Suprapubic skin (tissue), 4 donors: ENCODE data around the gene CAPN5.

ENCODE experiments used
- POLR2A ChIP-seq, 2 donors: fragments of 450-650 bp; IDR thresholded peaks; one replicate each; pipeline ENCODE4 v1.6.1; 2017; ENCODE audit warnings: antibody characterized with exemption in 2 of 2, mild to moderate bottlenecking in 2 of 2, moderate library complexity in 2 of 2
- POLR2AphosphoS5 ChIP-seq, 3 donors: sonication (generic); formaldehyde crosslinking; IDR thresholded peaks; one replicate each; pipeline ENCODE4 v1.6.1; 2017; ENCODE audit warnings: antibody characterized with exemption in 3 of 3
- TF ChIP-seq, protein P1 (sequence below), 2 donors: fragments of 200-600 bp in 1 of 2; fragments of 450-650 bp in 1 of 2; sonication (generic) in 1 of 2; IDR thresholded peaks; one replicate each; pipeline ENCODE4 v1.5.1; 2016 to 2019; ENCODE audit warnings: antibody characterized with exemption in 2 of 2, mild to moderate bottlenecking in 1 of 2, moderate library complexity in 1 of 2

- TF ChIP-seq, protein P1, sequence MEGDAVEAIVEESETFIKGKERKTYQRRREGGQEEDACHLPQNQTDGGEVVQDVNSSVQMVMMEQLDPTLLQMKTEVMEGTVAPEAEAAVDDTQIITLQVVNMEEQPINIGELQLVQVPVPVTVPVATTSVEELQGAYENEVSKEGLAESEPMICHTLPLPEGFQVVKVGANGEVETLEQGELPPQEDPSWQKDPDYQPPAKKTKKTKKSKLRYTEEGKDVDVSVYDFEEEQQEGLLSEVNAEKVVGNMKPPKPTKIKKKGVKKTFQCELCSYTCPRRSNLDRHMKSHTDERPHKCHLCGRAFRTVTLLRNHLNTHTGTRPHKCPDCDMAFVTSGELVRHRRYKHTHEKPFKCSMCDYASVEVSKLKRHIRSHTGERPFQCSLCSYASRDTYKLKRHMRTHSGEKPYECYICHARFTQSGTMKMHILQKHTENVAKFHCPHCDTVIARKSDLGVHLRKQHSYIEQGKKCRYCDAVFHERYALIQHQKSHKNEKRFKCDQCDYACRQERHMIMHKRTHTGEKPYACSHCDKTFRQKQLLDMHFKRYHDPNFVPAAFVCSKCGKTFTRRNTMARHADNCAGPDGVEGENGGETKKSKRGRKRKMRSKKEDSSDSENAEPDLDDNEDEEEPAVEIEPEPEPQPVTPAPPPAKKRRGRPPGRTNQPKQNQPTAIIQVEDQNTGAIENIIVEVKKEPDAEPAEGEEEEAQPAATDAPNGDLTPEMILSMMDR (IDR thresholded peaks at IDR 0.05), result no peak
- TF ChIP-seq POLR2A (IDR thresholded peaks at IDR 0.05) (no peak), POLR2AphosphoS5 (IDR thresholded peaks at IDR 0.05) (no peak)
These were observed 14.0 kb downstream of the CAPN5 start for GRCh38 chr11:77080643-77081210.
